Neural crest cell (in vitro differentiated cells): ENCODE measurements around the gene FAM98B. TPM values are rescaled to one million over a fixed set of nuclear protein-coding genes. Genes with fewer than 3 reads are reported as not detected.

ENCODE experiments used
- DNase-seq: peaks from one replicate; pipeline ENCODE4 v3.0.0; 2021; ENCODE audit warnings: low read depth, mixed read lengths, low spot score
- H3K27ac Mint-ChIP-seq: one replicate; pipeline ENCODE4 v1.8.0; 2021; ENCODE audit warnings: mild to moderate bottlenecking, mixed read lengths; ENCODE audit not compliant: unreplicated experiment
- H3K27me3 Mint-ChIP-seq: 2 replicates; pipeline ENCODE4 v1.8.0; 2021; ENCODE audit warnings: low read depth, mild to moderate bottlenecking, mixed read lengths
- H3K36me3 Mint-ChIP-seq: 2 replicates; pipeline ENCODE4 v1.8.0; 2021; ENCODE audit warnings: low read depth, mild to moderate bottlenecking, mixed read lengths
- H3K4me1 Mint-ChIP-seq: 2 replicates; pipeline ENCODE4 v1.8.0; 2021; ENCODE audit warnings: mixed read lengths
- H3K4me3 Mint-ChIP-seq: one replicate; pipeline ENCODE4 v1.8.0; 2021; ENCODE audit warnings: mild to moderate bottlenecking, mixed read lengths
- H3K9me3 Mint-ChIP-seq: 2 replicates; pipeline ENCODE4 v1.8.0; 2021; ENCODE audit warnings: mixed read lengths
- CTCF ChIP-seq: fragments of 200-600 bp; sonication (generic); conservative IDR thresholded peaks from 2 replicates; pipeline ENCODE4 v1.5.0; 2021; ENCODE audit warnings: antibody characterized with exemption, mild to moderate bottlenecking
- total RNA-seq: library from RNA; stranded (reverse); gene quantifications from 2 replicates; pipeline ENCODE4 v1.2.1, GENCODE V29; 2021

The FAM98B gene
- total RNA-seq, 1 donor from 2014 or later: 38.0 TPM

GRCh38 chr15:38534691-38535090 lies 80.8 kb downstream of the FAM98B start:
- DNase-seq: no peak
- no peak for TF ChIP-seq CTCF
- H3K4me1 Mint-ChIP-seq: peaks cover 12% of the 10 kb centered on the region
- H3K27me3 Mint-ChIP-seq: no peaks in the 10 kb centered on the region
- H3K9me3 Mint-ChIP-seq: no peaks in the 10 kb centered on the region
- no peaks in the 10 kb centered on the region for H3K36me3 Mint-ChIP-seq
- no peak overlapping the region for H3K27ac Mint-ChIP-seq
- no peak overlapping the region for H3K4me3 Mint-ChIP-seq

GRCh38 chr15:38535491-38536200 lies 81.7 kb downstream of the FAM98B start:
- H3K36me3 Mint-ChIP-seq: no peaks in the 10 kb centered on the region
- peak overlapping the region; percentile 10 for H3K27ac Mint-ChIP-seq
- H3K4me1 Mint-ChIP-seq: peaks cover 12% of the 10 kb centered on the region
- H3K27me3 Mint-ChIP-seq: no peaks in the 10 kb centered on the region
- no peak overlapping the region for H3K4me3 Mint-ChIP-seq
- H3K9me3 Mint-ChIP-seq: no peaks in the 10 kb centered on the region
- no peak for DNase-seq
- TF ChIP-seq CTCF: no peak

GRCh38 chr15:38536201-38536676 lies 82.3 kb downstream of the FAM98B start:
- no peaks in the 10 kb centered on the region for H3K36me3 Mint-ChIP-seq
- H3K27ac Mint-ChIP-seq: no peak overlapping the region
- TF ChIP-seq CTCF: no peak
- no peaks in the 10 kb centered on the region for H3K9me3 Mint-ChIP-seq
- no peak for DNase-seq
- H3K27me3 Mint-ChIP-seq: no peaks in the 10 kb centered on the region
- peaks cover 12% of the 10 kb centered on the region for H3K4me1 Mint-ChIP-seq
- no peak overlapping the region for H3K4me3 Mint-ChIP-seq

Other genes with a start within 250 kb of the FAM98B start
- 40.0 and 44.2 TPM in 2 replicates for gene SPRED1, start 201.3 kb upstream of the FAM98B start, total RNA-seq
- gene RASGRP1, start 110.7 kb downstream of the FAM98B start, total RNA-seq: 1.6 and 1.8 TPM in 2 replicates